ENCODE measurements around the gene BRAP.
"Not testable (repeated sequence)": the region's sequence is repeated elsewhere in the genome, so short reads cannot be mapped to it uniquely, and the experiment has no call there.

BRAP gene

DNA sequence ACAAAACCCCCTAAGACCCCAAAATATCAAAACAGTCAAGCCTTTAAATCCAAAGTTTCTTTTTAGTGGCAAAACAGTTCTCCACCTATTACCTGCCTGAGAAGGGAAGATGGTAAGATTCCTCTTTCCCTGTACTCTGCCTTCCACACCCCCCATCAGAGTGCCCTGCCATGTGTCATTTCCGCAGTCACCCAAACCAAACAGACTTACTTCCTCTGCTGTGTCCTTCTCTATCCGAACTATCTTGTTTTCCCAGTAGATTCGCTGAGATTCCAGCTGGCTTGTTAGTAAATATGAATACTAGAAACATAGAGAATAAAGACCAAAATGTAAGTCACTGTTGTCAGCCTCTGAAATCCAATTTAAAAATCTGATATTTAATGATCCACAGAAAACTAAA is 30.4 kb downstream of the BRAP start:
- no peak overlapping the region for H3K4me3 ChIP-seq (ENCODE audit: low read depth, low read length)
- DNase-seq (ENCODE audit: low read depth), result no peak
- TF ChIP-seq, protein P1, sequence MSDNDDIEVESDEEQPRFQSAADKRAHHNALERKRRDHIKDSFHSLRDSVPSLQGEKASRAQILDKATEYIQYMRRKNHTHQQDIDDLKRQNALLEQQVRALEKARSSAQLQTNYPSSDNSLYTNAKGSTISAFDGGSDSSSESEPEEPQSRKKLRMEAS (IDR thresholded peaks at IDR 0.05; ENCODE audit: low read depth, low read length), result no peak
- no peak for TF ChIP-seq POLR2A (IDR thresholded peaks at IDR 0.05; ENCODE audit: extremely low read depth, insufficient read length)
- no peak for TF ChIP-seq MYC (IDR thresholded peaks at IDR 0.05; ENCODE audit: low read depth, low read length)
- TF ChIP-seq, protein P2, sequence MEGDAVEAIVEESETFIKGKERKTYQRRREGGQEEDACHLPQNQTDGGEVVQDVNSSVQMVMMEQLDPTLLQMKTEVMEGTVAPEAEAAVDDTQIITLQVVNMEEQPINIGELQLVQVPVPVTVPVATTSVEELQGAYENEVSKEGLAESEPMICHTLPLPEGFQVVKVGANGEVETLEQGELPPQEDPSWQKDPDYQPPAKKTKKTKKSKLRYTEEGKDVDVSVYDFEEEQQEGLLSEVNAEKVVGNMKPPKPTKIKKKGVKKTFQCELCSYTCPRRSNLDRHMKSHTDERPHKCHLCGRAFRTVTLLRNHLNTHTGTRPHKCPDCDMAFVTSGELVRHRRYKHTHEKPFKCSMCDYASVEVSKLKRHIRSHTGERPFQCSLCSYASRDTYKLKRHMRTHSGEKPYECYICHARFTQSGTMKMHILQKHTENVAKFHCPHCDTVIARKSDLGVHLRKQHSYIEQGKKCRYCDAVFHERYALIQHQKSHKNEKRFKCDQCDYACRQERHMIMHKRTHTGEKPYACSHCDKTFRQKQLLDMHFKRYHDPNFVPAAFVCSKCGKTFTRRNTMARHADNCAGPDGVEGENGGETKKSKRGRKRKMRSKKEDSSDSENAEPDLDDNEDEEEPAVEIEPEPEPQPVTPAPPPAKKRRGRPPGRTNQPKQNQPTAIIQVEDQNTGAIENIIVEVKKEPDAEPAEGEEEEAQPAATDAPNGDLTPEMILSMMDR (IDR thresholded peaks at IDR 0.05; ENCODE audit: low read depth, low read length), result no peak

DNA sequence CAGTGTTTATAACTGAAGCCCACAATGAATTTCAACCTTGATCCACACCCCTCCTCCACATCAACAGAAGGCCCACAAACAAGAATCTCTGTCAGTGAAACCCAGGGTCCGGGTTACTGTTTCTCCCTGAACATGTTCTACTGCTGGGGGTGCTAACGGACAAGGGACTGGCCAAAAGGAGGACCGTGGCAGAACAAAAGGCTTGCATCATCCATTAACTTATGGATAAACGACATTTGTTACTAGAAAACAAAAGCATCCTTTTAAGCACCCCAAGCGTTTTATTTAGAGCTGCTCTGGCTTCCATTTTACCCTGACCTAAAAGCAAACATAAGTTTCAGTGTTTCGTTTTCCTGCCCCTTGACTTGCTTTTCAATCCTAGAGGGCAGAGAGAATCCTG is 32.2 kb downstream of the BRAP start:
- DNase-seq (ENCODE audit: low read depth), result no peak
- TF ChIP-seq POLR2A (IDR thresholded peaks at IDR 0.05; ENCODE audit: extremely low read depth, insufficient read length) (no peak), MYC (IDR thresholded peaks at IDR 0.05; ENCODE audit: low read depth, low read length) (no peak)
- TF ChIP-seq, protein P1 (IDR thresholded peaks at IDR 0.05; ENCODE audit: low read depth, low read length), result no peak
- TF ChIP-seq, protein P2 (IDR thresholded peaks at IDR 0.05; ENCODE audit: low read depth, low read length), result no peak
- no peak overlapping the region for H3K4me3 ChIP-seq (ENCODE audit: low read depth, low read length)

DNA sequence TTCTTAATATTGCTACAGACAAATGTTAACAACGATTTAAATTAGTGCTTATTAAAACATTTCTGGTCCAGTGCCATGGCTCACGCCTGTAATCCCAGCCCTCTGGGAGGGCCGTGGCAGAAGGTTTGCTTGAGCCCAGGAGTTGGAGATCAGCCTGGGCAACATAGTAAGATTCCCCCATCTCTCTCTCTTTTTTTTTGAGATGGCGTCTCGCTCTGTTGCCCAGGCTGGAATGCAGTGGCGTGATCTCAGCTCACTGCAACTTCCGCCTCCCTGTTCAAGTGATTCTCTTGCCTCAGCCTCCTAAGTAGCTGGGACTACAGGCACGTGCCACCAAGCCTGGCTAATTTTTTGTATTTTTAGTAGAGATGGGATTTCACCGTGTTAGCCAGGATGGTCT is 33.2 kb downstream of the BRAP start:
- not testable (repeated sequence) for DNase-seq (ENCODE audit: low read depth); H3K4me3 ChIP-seq (ENCODE audit: low read depth, low read length)

DNA sequence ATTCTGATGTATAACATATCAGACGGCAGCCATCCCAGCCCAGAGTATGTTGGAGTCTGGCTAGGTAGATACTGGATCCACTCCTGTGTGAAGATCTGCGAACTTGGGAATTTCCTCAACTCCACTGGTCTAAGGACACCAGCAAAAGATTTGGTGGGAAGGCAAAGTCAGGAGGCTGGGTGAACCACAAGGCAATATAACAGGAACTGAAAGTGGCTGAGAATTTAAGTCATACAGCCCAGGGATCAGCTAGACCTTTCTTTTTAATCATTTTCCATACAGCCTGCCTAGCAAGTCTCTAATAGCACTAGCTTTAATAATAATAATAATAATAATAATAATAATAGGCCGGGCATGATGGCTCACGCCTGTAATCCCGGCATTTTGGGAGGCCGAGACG is 34.8 kb downstream of the BRAP start:
- no peak overlapping the region for H3K4me3 ChIP-seq (ENCODE audit: low read depth, low read length)
- peak; percentile 25 for DNase-seq (ENCODE audit: low read depth)
- TF ChIP-seq, protein P2 (IDR thresholded peaks at IDR 0.05; ENCODE audit: low read depth, low read length), result no peak
- TF ChIP-seq POLR2A (IDR thresholded peaks at IDR 0.05; ENCODE audit: extremely low read depth, insufficient read length) (no peak), MYC (IDR thresholded peaks at IDR 0.05; ENCODE audit: low read depth, low read length) (no peak)
- TF ChIP-seq, protein P1 (IDR thresholded peaks at IDR 0.05; ENCODE audit: low read depth, low read length), result no peak

DNA sequence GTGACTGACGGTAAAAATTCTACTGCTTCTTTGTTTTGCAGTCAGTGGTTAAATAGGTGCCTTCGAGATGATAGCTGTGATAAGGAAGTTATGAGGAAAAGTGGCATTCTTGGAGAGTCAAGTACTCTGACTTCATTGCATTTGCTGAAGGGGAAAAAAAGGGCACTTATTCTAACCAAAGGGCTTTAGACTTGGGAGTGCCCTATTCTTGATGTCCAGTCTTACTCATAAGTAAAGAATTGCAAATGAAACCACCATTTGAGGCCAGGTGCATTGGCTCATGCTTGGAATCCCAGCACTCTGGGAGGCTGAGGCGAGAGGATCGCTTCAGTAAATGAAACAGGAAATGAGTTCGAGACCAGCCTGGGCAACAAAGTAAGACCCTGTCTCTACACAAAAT is 40.3 kb downstream of the BRAP start:
- no peak for DNase-seq (ENCODE audit: low read depth)

DNA sequence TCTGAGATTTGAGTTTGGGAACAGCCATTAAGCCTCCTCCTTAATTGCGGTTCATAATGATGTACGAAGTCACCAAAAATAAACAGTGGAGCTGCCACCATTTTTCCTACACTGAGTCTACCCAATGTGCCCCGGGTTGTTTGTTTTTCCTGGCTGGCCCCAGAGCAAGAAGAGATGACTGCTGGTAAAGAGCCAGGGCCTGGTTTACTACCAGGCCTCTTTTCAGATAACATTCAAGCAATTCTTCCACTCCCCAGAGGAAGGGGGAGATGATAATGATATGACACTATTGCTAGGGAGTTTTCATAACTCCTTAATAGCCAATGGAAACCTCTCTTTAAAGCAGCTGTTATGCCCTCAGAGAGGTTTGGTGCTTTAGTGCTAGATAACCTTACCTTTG is 42.3 kb downstream of the BRAP start:
- DNase-seq (ENCODE audit: low read depth), result no peak
- TF ChIP-seq, protein P2 (IDR thresholded peaks at IDR 0.05; ENCODE audit: low read depth, low read length), result no peak
- TF ChIP-seq, protein P1 (IDR thresholded peaks at IDR 0.05; ENCODE audit: low read depth, low read length), result no peak
- no peak for TF ChIP-seq MYC (IDR thresholded peaks at IDR 0.05; ENCODE audit: low read depth, low read length)
- no peak for TF ChIP-seq POLR2A (IDR thresholded peaks at IDR 0.05; ENCODE audit: extremely low read depth, insufficient read length)
- H3K4me3 ChIP-seq (ENCODE audit: low read depth, low read length), result no peak overlapping the region

More for the DNA sequence above, 40.3 kb downstream of the BRAP start:
- TF ChIP-seq POLR2A (IDR thresholded peaks at IDR 0.05; ENCODE audit: extremely low read depth, insufficient read length), result no peak
- TF ChIP-seq, protein P2 (IDR thresholded peaks at IDR 0.05; ENCODE audit: low read depth, low read length), result no peak
- TF ChIP-seq, protein P1 (IDR thresholded peaks at IDR 0.05; ENCODE audit: low read depth, low read length), result no peak
- H3K4me3 ChIP-seq (ENCODE audit: low read depth, low read length), result no peak overlapping the region

All from NB4 (cell line).